GM18858 (cell line): ENCODE measurements around the gene PPP4R2.
A peak's percentile ranks its signal among the peaks of the same experiment; 100 is the strongest.

Experiments used
- ATAC-seq: cut with Tn5 transposase; IDR thresholded peaks from one replicate; pipeline ENCODE4 v1.9.1; 2021; ENCODE audit not compliant: unreplicated experiment

The PPP4R2 gene

DNA sequence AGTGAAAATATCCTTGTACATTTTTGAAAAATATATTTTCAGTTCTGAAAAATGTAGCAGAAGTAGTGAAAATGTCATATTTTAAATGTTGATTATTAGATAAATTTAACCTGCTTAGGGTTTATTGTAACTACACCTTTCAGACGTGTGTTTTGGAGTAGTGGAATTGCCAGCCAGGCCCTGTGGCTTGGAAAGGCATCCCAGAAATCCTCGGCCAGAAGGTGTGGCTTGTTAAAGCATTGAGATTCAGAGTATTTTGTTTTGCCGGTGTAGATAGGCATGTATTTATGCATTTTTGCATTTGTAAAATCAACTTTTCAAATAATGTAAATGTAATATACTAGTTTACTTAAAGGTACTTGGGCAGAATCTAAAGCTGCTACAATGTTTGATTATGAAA is 71.8 kb downstream of the PPP4R2 start:
- no peak for ATAC-seq

DNA sequence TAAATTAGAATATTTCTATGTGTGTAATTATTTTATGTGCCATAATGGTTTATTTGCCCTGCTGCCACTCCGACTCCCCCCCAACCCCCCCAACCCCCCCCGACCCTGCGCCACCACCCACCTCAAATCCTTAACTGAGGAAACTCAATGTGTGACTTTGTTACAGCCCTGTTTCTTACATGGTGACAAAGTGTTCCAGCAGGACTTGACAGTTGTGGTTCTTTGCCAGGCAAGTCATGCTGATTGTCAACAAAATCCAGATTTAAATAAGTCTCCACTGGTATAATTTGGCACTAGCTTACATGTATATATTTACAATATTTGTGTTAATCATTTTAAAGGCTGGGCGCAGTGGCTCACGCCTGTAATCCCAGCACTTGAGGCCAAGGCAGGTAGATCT is 72.6 kb downstream of the PPP4R2 start:
- no peak for ATAC-seq

DNA sequence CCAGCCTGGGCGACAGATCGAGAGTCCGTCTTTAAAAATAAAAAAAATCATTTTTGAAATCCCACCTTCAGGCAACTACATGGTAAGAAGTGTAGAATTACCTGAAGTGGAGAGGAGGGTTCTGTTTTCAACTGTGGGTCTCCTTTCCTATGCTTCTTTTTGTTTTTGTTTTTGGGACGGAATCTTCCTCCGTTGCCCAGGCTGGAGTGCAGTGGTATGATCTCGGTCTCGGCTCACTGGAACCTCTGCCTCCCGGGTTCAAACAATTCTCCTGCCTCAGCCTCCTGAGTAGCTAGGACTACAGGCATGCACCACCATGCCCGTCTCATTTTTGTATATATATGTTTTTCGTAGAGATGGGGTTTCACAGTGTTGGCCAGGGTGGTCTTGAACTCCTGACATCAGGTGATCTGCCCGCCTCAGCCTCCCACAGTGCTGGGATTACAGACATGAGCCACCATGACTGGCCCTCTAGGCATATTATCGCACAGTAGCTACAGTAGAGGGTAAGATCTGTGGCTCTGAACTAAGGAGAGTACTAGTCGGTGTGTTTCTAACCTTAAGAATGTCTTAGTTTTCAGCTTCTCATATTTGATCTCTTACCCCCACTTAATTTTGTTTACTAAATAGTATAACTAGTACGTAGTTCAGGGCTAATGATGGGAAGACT is 73.3 kb downstream of the PPP4R2 start:
- ATAC-seq, result no peak

- ATAC-seq, result no peak
These were observed 74.3 kb downstream of the PPP4R2 start for GRCh38 chr3:73070675-73071575.

DNA sequence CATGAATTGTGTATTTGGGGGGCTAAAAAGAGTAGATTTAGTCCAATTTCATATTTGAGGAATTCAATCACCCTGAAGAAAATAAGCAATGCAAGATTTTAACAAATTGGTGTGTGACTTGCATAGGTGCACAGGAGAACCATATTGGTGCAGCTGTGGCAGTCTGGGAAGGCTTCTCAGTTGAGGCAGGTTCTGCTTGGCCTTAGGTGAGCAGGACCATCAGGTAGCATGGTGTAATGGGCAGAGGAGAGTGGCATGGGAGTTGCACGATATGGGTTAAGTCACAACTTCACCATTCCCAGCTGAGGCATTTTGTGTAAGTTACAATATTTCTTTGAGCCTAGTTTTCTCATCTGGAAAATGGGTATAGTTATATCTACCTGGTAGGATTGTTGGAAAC is 75.3 kb downstream of the PPP4R2 start:
- ATAC-seq, result no peak

DNA sequence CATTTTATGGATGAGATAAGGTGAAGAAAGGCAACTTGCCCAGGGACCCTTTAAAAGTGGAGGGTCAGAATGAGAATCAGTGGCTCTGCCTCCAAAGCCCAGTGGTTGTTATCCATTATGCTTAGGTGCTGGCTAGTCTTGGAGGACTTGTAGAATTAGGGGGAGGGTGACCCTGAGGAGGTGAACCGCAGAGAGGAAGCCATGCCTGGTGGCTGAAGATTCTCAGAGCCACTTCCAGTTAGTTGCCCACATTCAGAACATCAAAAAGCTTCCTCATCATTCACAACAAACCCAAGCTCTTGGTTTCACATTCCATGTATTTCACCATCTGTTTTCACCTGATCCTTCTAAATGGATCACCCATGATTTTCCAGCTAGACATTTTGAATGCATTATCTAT is 76.0 kb downstream of the PPP4R2 start:
- no peak for ATAC-seq

- no peak for ATAC-seq
These were observed 76.6 kb downstream of the PPP4R2 start for GRCh38 chr3:73073091-73073707.

DNA sequence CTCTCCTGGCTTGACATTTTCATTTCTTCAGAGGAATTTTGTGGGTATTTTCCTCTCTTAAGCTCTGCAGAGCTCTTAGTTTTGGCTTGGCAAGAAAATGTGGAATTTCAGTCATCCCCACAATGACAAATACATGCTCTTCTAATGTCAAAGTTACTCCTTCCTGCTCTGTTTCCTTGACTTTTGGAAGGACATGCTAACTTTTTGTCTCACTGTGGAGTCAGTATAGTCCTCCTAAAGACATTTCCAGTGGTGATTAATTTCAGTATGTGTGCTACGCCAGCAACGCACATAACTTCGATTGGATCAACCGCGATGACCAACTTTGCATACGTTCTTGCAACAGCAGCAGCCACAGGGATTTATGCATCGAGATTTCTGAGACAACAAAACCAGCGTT is 78.2 kb downstream of the PPP4R2 start:
- no peak for ATAC-seq

GRCh38 chr3:73080216-73080966 is 83.8 kb downstream of the PPP4R2 start:
- no peak for ATAC-seq

- ATAC-seq, result no peak
These were observed 84.5 kb downstream of the PPP4R2 start for GRCh38 chr3:73081140-73081539.

GRCh38 chr3:73084170-73084569 is 87.6 kb downstream of the PPP4R2 start:
- ATAC-seq, result no peak

DNA sequence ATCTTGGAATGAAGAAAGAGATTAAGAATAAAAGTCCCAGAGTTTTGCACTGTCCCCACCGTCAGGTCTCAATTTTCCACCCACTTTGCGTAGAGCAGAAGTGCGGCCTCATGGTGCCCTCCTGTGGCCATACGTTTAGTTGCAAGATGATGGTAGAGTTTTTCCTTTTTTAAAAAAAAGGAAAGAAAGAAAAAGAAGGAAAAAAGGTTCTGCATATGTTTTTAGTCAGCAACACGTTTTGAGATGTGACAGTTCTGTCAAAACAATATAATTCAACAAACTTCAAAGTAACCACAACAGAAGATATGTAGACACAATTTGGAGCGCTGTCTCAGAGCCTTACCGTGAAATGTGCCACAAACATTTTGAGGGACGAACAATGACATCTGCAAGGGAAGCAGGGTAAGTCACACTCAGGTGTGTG is 89.5 kb downstream of the PPP4R2 start:
- no peak for ATAC-seq

GRCh38 chr3:73094129-73094528 is 97.5 kb downstream of the PPP4R2 start:
- no peak for ATAC-seq

- no peak for ATAC-seq
These were observed 98.3 kb downstream of the PPP4R2 start for GRCh38 chr3:73094951-73095350.

GRCh38 chr3:73096169-73096568 is 99.6 kb downstream of the PPP4R2 start:
- ATAC-seq, result no peak

- ATAC-seq, result no peak
These were observed 101.4 kb downstream of the PPP4R2 start for GRCh38 chr3:73098026-73098425.

- no peak for ATAC-seq
These were observed 102.3 kb downstream of the PPP4R2 start for GRCh38 chr3:73098873-73099272.

GRCh38 chr3:73100741-73101559 is 104.3 kb downstream of the PPP4R2 start:
- peak; percentile 92 for ATAC-seq

- no peak for ATAC-seq
These were observed 105.3 kb downstream of the PPP4R2 start for GRCh38 chr3:73101881-73102280.

GRCh38 chr3:73107215-73107614 is 110.6 kb downstream of the PPP4R2 start:
- no peak for ATAC-seq
